HEK293 (cell line): ENCODE data around the gene A2ML1.

ENCODE experiments used
- CTCF ChIA-PET: fragments of 350-600 bp; formaldehyde crosslinking; extraction: SDS; loops from one replicate; lab custom pipeline; 2021; ENCODE audit warnings: antibody characterized with exemption; lab: Yijun Ruan, JAX
- POLR2A ChIA-PET: fragments of 300-600 bp; formaldehyde crosslinking; extraction: SDS; loops from one replicate; lab custom pipeline; 2020; ENCODE audit warnings: antibody characterized with exemption, inconsistent platforms; lab: Yijun Ruan, JAX
- H3K27ac ChIP-seq: fragments of 200-500 bp; sonication (Bioruptor generic); 2 replicates; pipeline ENCODE4 v1.5.1; 2014; ENCODE audit warnings: low read depth, low read length, control low read depth, inconsistent platforms; ENCODE audit errors: extremely low read depth
- H3K36me3 ChIP-seq, 2 experiments: fragments of 200-500 bp in 1 of 2; sonication (Bioruptor generic) in 1 of 2; 1 replicate in 1 of 2; 2 replicates in 1 of 2; pipeline ENCODE4 v1.5.1; 2014 to 2017; ENCODE audit warnings: inconsistent platforms in 2 of 2, low read length in 2 of 2; ENCODE audit not compliant: control insufficient read depth in 2 of 2, insufficient read depth in 1 of 2
- H3K4me1 ChIP-seq: fragments of 200-500 bp; sonication (Bioruptor generic); 2 replicates; pipeline ENCODE4 v1.5.1; 2014; ENCODE audit warnings: mild to moderate bottlenecking, low read length, inconsistent platforms; ENCODE audit not compliant: control insufficient read depth, insufficient read depth
- H3K4me3 ChIP-seq: 2 replicates; pipeline ENCODE4 v1.5.1; 2011; ENCODE audit warnings: low read depth, mild to moderate bottlenecking, control low read depth, low read length, moderate library complexity
- H3K9me3 ChIP-seq: fragments of 200-500 bp; sonication (Bioruptor generic); 2 replicates; pipeline ENCODE4 v1.5.1; 2014; ENCODE audit warnings: low read depth, low read length, inconsistent platforms; ENCODE audit not compliant: control insufficient read depth, insufficient read depth
- HOXA7 ChIP-seq: sonication (generic); formaldehyde crosslinking; IDR thresholded peaks from 2 replicates; pipeline ENCODE4 v1.8.1; 2022; ENCODE audit warnings: missing genetic modification reagents, borderline replicate concordance
- ZBTB17 ChIP-seq: fragments of 450-650 bp; formaldehyde crosslinking; IDR thresholded peaks from 2 replicates; pipeline ENCODE4 v1.5.1; 2016; ENCODE audit warnings: missing biosample characterization, missing genetic modification characterization
- ZFHX2 ChIP-seq: fragments of 450-650 bp; formaldehyde crosslinking; conservative IDR thresholded peaks from 2 replicates; pipeline ENCODE4 v1.5.1; 2016; ENCODE audit warnings: missing biosample characterization, missing genetic modification characterization
- ZNF214 ChIP-seq: fragments of 450-650 bp; formaldehyde crosslinking; IDR thresholded peaks from 2 replicates; pipeline ENCODE4 v1.5.1; 2017; ENCODE audit warnings: missing biosample characterization, mild to moderate bottlenecking, missing genetic modification characterization, borderline replicate concordance
- ZNF354C ChIP-seq: fragments of 450-650 bp; formaldehyde crosslinking; IDR thresholded peaks from 2 replicates; pipeline ENCODE4 v1.5.1; 2016; ENCODE audit warnings: missing biosample characterization, missing genetic modification characterization, low read depth, borderline replicate concordance
- ZNF366 ChIP-seq: fragments of 450-650 bp; formaldehyde crosslinking; conservative IDR thresholded peaks from 2 replicates; pipeline ENCODE4 v1.5.1; 2016; ENCODE audit warnings: missing biosample characterization, missing genetic modification characterization
- ZNF391 ChIP-seq: fragments of 450-650 bp; formaldehyde crosslinking; IDR thresholded peaks from 2 replicates; pipeline ENCODE4 v1.5.1; 2016; ENCODE audit warnings: low read depth, missing biosample characterization, missing genetic modification characterization, borderline replicate concordance
- ZNF558 ChIP-seq: fragments of 450-650 bp; formaldehyde crosslinking; IDR thresholded peaks from 2 replicates; pipeline ENCODE4 v1.5.1; 2016; ENCODE audit warnings: missing biosample characterization, missing genetic modification characterization
- ZNF768 ChIP-seq: fragments of 450-650 bp; formaldehyde crosslinking; IDR thresholded peaks from 2 replicates; pipeline ENCODE4 v1.5.1; 2018; ENCODE audit warnings: missing biosample characterization, mild to moderate bottlenecking, missing genetic modification characterization
- TF ChIP-seq, protein P1 (sequence below): fragments of 450-650 bp; formaldehyde crosslinking; IDR thresholded peaks from 2 replicates; pipeline ENCODE4 v1.5.1; 2016; ENCODE audit warnings: missing biosample characterization, missing genetic modification characterization
- TF ChIP-seq, protein P2 (sequence below): fragments of 450-650 bp; formaldehyde crosslinking; IDR thresholded peaks from 2 replicates; pipeline ENCODE4 v1.5.1; 2017; ENCODE audit warnings: missing biosample characterization, missing genetic modification characterization
- TF ChIP-seq, protein P3 (sequence below): fragments of 450-650 bp; formaldehyde crosslinking; IDR thresholded peaks from 2 replicates; pipeline ENCODE4 v1.5.1; 2016; ENCODE audit warnings: missing biosample characterization, missing genetic modification characterization, low read depth
- TF ChIP-seq, protein P4 (sequence below): fragments of 450-650 bp; formaldehyde crosslinking; conservative IDR thresholded peaks from 2 replicates; pipeline ENCODE4 v1.5.1; 2016; ENCODE audit warnings: low read depth, missing biosample characterization, missing genetic modification characterization

A2ML1 gene

DNA sequence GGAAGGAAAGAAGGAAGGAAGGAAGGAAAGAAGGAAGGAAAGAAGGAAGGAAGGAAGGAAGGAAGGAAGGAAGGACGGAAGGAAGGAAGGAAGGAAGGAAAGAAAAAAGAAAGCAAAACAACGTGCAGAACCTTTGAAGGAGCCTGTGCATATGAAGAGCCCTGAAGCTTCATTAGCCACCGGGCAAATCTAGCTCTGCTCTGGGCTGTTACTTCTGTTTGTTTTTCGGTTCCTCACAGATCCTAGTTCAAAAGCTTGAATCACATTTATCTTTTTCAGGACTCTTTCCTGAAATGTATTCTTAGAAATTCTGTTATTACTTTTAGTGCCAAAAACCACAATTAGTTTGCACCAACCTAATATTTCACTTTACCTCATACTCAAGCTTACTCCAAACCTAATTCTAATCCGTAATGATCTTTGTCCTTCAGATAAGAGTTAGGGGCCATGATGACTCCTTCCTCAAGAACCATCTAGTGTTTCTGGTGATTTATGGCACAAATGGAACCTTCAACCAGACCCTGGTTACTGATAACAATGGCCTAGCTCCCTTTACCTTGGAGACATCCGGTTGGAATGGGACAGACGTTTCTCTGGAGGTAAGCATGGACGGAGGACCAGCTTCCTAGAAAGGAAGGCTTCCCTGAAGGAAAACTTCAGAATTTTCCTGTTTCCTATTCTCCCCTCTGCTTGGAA lies 18.7 kb downstream of the A2ML1 start:
- Histone ChIP-seq H3K27ac (no peak overlapping the region), H3K4me3 (no peak overlapping the region), H3K9me3 (no peaks in the 10 kb centered on the region), H3K36me3 (no peaks in the 10 kb centered on the region), H3K4me1 (no peaks in the 10 kb centered on the region)
- CTCF ChIA-PET, result interaction anchor here (0.5 to 1.1 kb wide), 4 partner anchors 16 to 977 kb away, joined by 3 to 4 read pairs (median 4); no protein-coding TSS in a partner anchor
- TF ChIP-seq ZNF366 (tag by site-specific recombination), result peak; percentile 81
- TF ChIP-seq, protein P1, sequence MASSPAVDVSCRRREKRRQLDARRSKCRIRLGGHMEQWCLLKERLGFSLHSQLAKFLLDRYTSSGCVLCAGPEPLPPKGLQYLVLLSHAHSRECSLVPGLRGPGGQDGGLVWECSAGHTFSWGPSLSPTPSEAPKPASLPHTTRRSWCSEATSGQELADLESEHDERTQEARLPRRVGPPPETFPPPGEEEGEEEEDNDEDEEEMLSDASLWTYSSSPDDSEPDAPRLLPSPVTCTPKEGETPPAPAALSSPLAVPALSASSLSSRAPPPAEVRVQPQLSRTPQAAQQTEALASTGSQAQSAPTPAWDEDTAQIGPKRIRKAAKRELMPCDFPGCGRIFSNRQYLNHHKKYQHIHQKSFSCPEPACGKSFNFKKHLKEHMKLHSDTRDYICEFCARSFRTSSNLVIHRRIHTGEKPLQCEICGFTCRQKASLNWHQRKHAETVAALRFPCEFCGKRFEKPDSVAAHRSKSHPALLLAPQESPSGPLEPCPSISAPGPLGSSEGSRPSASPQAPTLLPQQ (tag by site-specific recombination), result no peak
- POLR2A ChIA-PET, result interaction anchor here (0.6 kb wide), 1 partner anchor 12 kb away, joined by 6 read pairs; no protein-coding TSS in a partner anchor

DNA sequence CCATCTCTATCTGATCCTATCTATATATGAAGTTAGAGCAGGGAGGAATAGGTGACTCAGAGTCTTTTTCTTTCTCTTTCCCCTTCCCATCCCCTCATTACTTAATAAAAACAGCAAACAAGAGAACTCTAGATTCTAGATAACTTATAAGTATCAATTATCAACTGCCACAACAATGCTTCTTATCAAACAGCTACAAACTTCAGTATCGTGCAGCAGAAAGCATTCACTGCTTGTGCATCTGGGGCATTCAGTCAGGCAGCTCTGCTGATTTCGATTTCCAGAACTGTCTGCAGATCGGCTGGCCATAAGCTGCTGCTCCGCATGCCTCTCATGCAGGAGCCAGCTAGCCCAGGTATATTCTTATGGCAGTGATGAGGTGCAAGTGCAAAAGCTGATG lies 19.4 kb downstream of the A2ML1 start:
- H3K9me3 ChIP-seq, result no peaks in the 10 kb centered on the region
- TF ChIP-seq ZNF558 (tag by site-specific recombination) (no peak), ZNF214 (tag by site-specific recombination) (peak; percentile 78; the same call in 1 of the 2 replicates), ZNF768 (tag by site-specific recombination) (no peak), ZNF391 (no peak), HOXA7 (no peak)
- TF ChIP-seq, protein P2, sequence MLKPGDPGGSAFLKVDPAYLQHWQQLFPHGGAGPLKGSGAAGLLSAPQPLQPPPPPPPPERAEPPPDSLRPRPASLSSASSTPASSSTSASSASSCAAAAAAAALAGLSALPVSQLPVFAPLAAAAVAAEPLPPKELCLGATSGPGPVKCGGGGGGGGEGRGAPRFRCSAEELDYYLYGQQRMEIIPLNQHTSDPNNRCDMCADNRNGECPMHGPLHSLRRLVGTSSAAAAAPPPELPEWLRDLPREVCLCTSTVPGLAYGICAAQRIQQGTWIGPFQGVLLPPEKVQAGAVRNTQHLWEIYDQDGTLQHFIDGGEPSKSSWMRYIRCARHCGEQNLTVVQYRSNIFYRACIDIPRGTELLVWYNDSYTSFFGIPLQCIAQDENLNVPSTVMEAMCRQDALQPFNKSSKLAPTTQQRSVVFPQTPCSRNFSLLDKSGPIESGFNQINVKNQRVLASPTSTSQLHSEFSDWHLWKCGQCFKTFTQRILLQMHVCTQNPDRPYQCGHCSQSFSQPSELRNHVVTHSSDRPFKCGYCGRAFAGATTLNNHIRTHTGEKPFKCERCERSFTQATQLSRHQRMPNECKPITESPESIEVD (tag by site-specific recombination), result no peak
- TF ChIP-seq, protein P3, sequence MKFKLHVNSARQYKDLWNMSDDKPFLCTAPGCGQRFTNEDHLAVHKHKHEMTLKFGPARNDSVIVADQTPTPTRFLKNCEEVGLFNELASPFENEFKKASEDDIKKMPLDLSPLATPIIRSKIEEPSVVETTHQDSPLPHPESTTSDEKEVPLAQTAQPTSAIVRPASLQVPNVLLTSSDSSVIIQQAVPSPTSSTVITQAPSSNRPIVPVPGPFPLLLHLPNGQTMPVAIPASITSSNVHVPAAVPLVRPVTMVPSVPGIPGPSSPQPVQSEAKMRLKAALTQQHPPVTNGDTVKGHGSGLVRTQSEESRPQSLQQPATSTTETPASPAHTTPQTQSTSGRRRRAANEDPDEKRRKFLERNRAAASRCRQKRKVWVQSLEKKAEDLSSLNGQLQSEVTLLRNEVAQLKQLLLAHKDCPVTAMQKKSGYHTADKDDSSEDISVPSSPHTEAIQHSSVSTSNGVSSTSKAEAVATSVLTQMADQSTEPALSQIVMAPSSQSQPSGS (tag by site-specific recombination), result no peak
- H3K27ac ChIP-seq, result no peak overlapping the region
- H3K4me1 ChIP-seq, result no peaks in the 10 kb centered on the region
- no peak overlapping the region for H3K4me3 ChIP-seq
- CTCF ChIA-PET, result interaction anchor here (0.5 to 1.1 kb wide), 3 partner anchors 17 to 976 kb away, joined by 3 to 4 read pairs (median 4); no protein-coding TSS in a partner anchor
- H3K36me3 ChIP-seq, result no peaks in the 10 kb centered on the region
- POLR2A ChIA-PET, result no interaction called here

DNA sequence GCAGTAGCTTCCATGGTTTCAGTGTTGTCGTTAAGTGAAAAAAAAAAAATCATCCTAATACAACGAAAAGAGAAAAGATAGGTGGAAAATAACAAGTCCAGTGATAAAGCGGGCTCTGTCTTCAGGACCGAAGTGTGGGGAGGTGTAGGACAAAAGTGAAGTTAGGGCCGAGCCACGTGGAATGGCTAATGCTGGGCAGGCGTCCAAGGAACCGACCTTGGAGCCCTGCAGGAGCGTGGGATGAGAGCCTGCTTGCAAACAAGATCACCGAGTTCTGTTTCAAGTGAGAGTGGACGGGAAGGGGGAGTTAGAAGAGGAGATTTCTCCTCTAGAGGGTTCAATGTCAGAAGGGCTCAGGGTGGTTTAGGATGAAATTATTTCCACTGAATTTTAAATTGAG lies 22.2 kb downstream of the A2ML1 start:
- no peaks in the 10 kb centered on the region for H3K9me3 ChIP-seq
- CTCF ChIA-PET, result interaction anchor here (2.8 kb wide), 1 partner anchor 16 kb away, joined by 12 read pairs; no protein-coding TSS in a partner anchor

More for the DNA sequence above, 22.2 kb downstream of the A2ML1 start:
- TF ChIP-seq, protein P4, sequence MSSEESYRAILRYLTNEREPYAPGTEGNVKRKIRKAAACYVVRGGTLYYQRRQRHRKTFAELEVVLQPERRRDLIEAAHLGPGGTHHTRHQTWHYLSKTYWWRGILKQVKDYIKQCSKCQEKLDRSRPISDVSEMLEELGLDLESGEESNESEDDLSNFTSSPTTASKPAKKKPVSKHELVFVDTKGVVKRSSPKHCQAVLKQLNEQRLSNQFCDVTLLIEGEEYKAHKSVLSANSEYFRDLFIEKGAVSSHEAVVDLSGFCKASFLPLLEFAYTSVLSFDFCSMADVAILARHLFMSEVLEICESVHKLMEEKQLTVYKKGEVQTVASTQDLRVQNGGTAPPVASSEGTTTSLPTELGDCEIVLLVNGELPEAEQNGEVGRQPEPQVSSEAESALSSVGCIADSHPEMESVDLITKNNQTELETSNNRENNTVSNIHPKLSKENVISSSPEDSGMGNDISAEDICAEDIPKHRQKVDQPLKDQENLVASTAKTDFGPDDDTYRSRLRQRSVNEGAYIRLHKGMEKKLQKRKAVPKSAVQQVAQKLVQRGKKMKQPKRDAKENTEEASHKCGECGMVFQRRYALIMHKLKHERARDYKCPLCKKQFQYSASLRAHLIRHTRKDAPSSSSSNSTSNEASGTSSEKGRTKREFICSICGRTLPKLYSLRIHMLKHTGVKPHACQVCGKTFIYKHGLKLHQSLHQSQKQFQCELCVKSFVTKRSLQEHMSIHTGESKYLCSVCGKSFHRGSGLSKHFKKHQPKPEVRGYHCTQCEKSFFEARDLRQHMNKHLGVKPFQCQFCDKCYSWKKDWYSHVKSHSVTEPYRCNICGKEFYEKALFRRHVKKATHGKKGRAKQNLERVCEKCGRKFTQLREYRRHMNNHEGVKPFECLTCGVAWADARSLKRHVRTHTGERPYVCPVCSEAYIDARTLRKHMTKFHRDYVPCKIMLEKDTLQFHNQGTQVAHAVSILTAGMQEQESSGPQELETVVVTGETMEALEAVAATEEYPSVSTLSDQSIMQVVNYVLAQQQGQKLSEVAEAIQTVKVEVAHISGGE, result no peak
- peak; percentile 59; the same call in 1 of the 2 replicates for TF ChIP-seq ZBTB17 (tag by site-specific recombination)
- no peak for TF ChIP-seq ZNF354C (tag by site-specific recombination)
- TF ChIP-seq ZFHX2, result peak; percentile 29; the same call in 1 of the 2 replicates
- no peak for TF ChIP-seq ZNF391
- POLR2A ChIA-PET, result no interaction called here
- H3K4me3 ChIP-seq, result no peak overlapping the region
- no peaks in the 10 kb centered on the region for H3K36me3 ChIP-seq
- no peak overlapping the region for H3K27ac ChIP-seq
- H3K4me1 ChIP-seq, result no peaks in the 10 kb centered on the region
